Stimulated activated CD8-positive, alpha-beta memory T cell treated with anti-CD3 and anti-CD28 coated beads, Interleukin-2, amount 100 ng/mL, for 1 hour (primary cell): Measurements from ENCODE around the gene TBK1.

Experiments used
- DNase-seq, 2 donors: peaks; one replicate each; pipeline ENCODE4 v3.0.0-alpha.2; 2020; ENCODE audit warnings: low read depth in 2 of 2

Gene TBK1

GRCh38 chr12:64545081-64545382 lies 93.1 kb downstream of the TBK1 start:
- no peak for DNase-seq

- no peak for DNase-seq
These were observed 97.2 kb downstream of the TBK1 start for GRCh38 chr12:64549108-64549507.

GRCh38 chr12:64550755-64551154 lies 98.8 kb downstream of the TBK1 start:
- no peak for DNase-seq

GRCh38 chr12:64551676-64552075 lies 99.8 kb downstream of the TBK1 start:
- DNase-seq: no peak
